ENCODE results near the gene EXOSC10. TPM values are rescaled to one million over a fixed set of nuclear protein-coding genes. Genes with fewer than 3 reads are reported as not detected.

Gene EXOSC10
- total RNA-seq, 1 donor from 2014 or later, result 49.1 TPM

- H3K4me3 Mint-ChIP-seq (ENCODE audit: unreplicated experiment), result no peak overlapping the region
- peak; percentile 70 for DNase-seq (ENCODE audit: low spot score)
Measured at GRCh38 chr1:11056504-11056903, 43.2 kb downstream of the EXOSC10 start.

DNA sequence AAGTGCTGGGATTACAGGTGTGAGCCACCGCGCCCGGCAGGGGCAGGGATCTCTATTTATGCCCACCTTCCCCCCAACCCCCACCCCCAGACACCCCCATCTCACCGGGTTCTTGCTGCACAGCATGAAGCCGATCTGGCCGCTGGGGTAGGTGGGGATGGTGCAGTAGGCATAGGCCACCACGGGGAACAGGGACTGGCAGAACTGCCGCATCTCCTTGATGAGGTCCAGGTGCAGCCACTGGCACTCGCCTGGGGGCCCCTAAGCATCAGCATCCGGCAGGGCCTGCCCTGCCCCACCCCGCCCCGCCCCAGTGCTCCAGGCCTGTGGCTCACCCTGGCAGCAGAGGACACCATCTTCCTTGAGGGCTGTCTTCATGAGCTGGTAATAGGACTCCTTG, 44.0 kb downstream of the EXOSC10 start:
- Mint-ChIP-seq H3K9me3 (ENCODE audit: low read depth) (no peaks in the 10 kb centered on the region), H3K27me3 (ENCODE audit: low read depth) (no peaks in the 10 kb centered on the region), H3K4me1 (ENCODE audit: low read depth) (peaks cover 14% of the 10 kb centered on the region), H3K27ac (ENCODE audit: unreplicated experiment) (no peak overlapping the region), H3K4me3 (ENCODE audit: unreplicated experiment) (no peak overlapping the region), H3K36me3 (ENCODE audit: low read depth) (peaks cover 17% of the 10 kb centered on the region)
- TF ChIP-seq, protein P1, sequence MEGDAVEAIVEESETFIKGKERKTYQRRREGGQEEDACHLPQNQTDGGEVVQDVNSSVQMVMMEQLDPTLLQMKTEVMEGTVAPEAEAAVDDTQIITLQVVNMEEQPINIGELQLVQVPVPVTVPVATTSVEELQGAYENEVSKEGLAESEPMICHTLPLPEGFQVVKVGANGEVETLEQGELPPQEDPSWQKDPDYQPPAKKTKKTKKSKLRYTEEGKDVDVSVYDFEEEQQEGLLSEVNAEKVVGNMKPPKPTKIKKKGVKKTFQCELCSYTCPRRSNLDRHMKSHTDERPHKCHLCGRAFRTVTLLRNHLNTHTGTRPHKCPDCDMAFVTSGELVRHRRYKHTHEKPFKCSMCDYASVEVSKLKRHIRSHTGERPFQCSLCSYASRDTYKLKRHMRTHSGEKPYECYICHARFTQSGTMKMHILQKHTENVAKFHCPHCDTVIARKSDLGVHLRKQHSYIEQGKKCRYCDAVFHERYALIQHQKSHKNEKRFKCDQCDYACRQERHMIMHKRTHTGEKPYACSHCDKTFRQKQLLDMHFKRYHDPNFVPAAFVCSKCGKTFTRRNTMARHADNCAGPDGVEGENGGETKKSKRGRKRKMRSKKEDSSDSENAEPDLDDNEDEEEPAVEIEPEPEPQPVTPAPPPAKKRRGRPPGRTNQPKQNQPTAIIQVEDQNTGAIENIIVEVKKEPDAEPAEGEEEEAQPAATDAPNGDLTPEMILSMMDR (IDR thresholded peaks at IDR 0.05), result no peak
- DNase-seq (ENCODE audit: low spot score), result peak; percentile 82

More at GRCh38 chr1:11056504-11056903, 43.2 kb downstream of the EXOSC10 start:
- Mint-ChIP-seq H3K9me3 (ENCODE audit: low read depth) (no peaks in the 10 kb centered on the region), H3K27me3 (ENCODE audit: low read depth) (no peaks in the 10 kb centered on the region), H3K36me3 (ENCODE audit: low read depth) (peaks cover 17% of the 10 kb centered on the region), H3K4me1 (ENCODE audit: low read depth) (peaks cover 20% of the 10 kb centered on the region), H3K27ac (ENCODE audit: unreplicated experiment) (no peak overlapping the region)
- TF ChIP-seq, protein P1 (IDR thresholded peaks at IDR 0.05), result no peak

DNA sequence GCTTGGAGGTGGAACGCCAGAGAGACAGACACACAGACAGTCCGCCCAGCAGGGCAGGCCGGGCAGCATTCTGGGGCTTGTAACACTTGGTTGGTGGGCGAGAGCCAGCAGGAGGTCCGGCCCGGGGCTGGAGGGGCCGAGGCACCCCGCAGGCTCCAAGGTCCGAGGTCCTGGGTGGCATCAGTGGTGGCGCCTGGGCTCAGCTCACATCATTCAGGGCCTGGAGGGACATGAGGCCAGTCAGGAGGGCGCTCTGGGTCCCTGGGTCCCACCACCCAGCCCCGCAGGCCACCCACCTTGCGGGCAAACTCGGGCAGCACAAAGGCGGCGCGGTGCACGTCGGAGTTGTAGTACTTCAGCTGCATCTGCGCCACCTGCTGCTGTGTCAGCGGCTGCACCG, 45.0 kb downstream of the EXOSC10 start:
- peaks cover 10% of the 10 kb centered on the region for H3K4me1 Mint-ChIP-seq (ENCODE audit: low read depth)
- no peaks in the 10 kb centered on the region for H3K27me3 Mint-ChIP-seq (ENCODE audit: low read depth)
- no peaks in the 10 kb centered on the region for H3K9me3 Mint-ChIP-seq (ENCODE audit: low read depth)
- peaks cover 17% of the 10 kb centered on the region for H3K36me3 Mint-ChIP-seq (ENCODE audit: low read depth)
- no peak overlapping the region for H3K27ac Mint-ChIP-seq (ENCODE audit: unreplicated experiment)
- TF ChIP-seq, protein P1 (IDR thresholded peaks at IDR 0.05), result no peak
- peak; percentile 77 for DNase-seq (ENCODE audit: low spot score)
- no peak overlapping the region for H3K4me3 Mint-ChIP-seq (ENCODE audit: unreplicated experiment)

- H3K27me3 Mint-ChIP-seq (ENCODE audit: low read depth), result no peaks in the 10 kb centered on the region
- H3K36me3 Mint-ChIP-seq (ENCODE audit: low read depth), result peaks cover 16% of the 10 kb centered on the region
- H3K9me3 Mint-ChIP-seq (ENCODE audit: low read depth), result no peaks in the 10 kb centered on the region
- no peak for DNase-seq (ENCODE audit: low spot score)
- peaks cover 10% of the 10 kb centered on the region for H3K4me1 Mint-ChIP-seq (ENCODE audit: low read depth)
- TF ChIP-seq, protein P1 (IDR thresholded peaks at IDR 0.05), result no peak
- H3K4me3 Mint-ChIP-seq (ENCODE audit: unreplicated experiment), result no peak overlapping the region
- H3K27ac Mint-ChIP-seq (ENCODE audit: unreplicated experiment), result no peak overlapping the region
Measured at GRCh38 chr1:11054181-11054580, 45.5 kb downstream of the EXOSC10 start.

GRCh38 chr1:11053758-11054137, 45.9 kb downstream of the EXOSC10 start:
- Mint-ChIP-seq H3K36me3 (ENCODE audit: low read depth) (peaks cover 15% of the 10 kb centered on the region), H3K27ac (ENCODE audit: unreplicated experiment) (no peak overlapping the region), H3K4me1 (ENCODE audit: low read depth) (peaks cover 6% of the 10 kb centered on the region), H3K27me3 (ENCODE audit: low read depth) (no peaks in the 10 kb centered on the region), H3K4me3 (ENCODE audit: unreplicated experiment) (no peak overlapping the region), H3K9me3 (ENCODE audit: low read depth) (no peaks in the 10 kb centered on the region)
- peak; percentile 78 for DNase-seq (ENCODE audit: low spot score)
- TF ChIP-seq, protein P1 (IDR thresholded peaks at IDR 0.05), result no peak
